Vagina (tissue), 2 donors: ENCODE measurements around the gene MCOLN2. TPM values are rescaled to one million over a fixed set of nuclear protein-coding genes. Genes with fewer than 3 reads are reported as not detected.

Experiments
- DNase-seq, 2 donors: peaks; one replicate each; pipeline ENCODE4 v3.0.0-alpha.2; 2017; ENCODE audit errors: extremely low spot score in 2 of 2
- H3K27ac ChIP-seq: fragments of 200-600 bp; sonication (generic); one replicate; pipeline ENCODE4 v1.5.1; 2019
- H3K27me3 ChIP-seq: fragments of 200-600 bp; sonication (generic); one replicate; pipeline ENCODE4 v1.5.1; 2019
- H3K36me3 ChIP-seq, 2 donors: fragments of 200-600 bp; sonication (generic); one replicate each; pipeline ENCODE4 v1.5.1; 2017 to 2019
- H3K4me1 ChIP-seq: fragments of 200-600 bp; sonication (generic); one replicate; pipeline ENCODE4 v1.5.1; 2019
- H3K4me3 ChIP-seq, 2 donors: fragments of 200-600 bp; sonication (generic); 1 replicate in 1 of 2; 2 replicates in 1 of 2; pipeline ENCODE4 v1.5.1; 2016 to 2019
- H3K9me3 ChIP-seq: fragments of 200-600 bp; sonication (generic); one replicate; pipeline ENCODE4 v1.5.1; 2019
- CTCF ChIP-seq, 3 experiments: fragments of 450-650 bp in 2 of 3; fragments of 200-600 bp in 1 of 3; sonication (generic) in 1 of 3; IDR thresholded peaks; one replicate each; pipeline ENCODE4 v1.5.1; 2017 to 2019; ENCODE audit warnings: antibody characterized with exemption in 3 of 3, mild to moderate bottlenecking in 2 of 3, moderate library complexity in 2 of 3
- POLR2A ChIP-seq, 2 donors: fragments of 450-650 bp; IDR thresholded peaks; one replicate each; pipeline ENCODE4 v1.6.1; 2017; ENCODE audit warnings: antibody characterized with exemption in 2 of 2, mild to moderate bottlenecking in 2 of 2, moderate library complexity in 2 of 2
- POLR2AphosphoS5 ChIP-seq, 2 donors: sonication (generic); formaldehyde crosslinking; IDR thresholded peaks; one replicate each; pipeline ENCODE4 v1.9.0; 2017; ENCODE audit warnings: antibody characterized with exemption in 2 of 2, mild to moderate bottlenecking in 2 of 2, low read depth in 1 of 2; ENCODE audit not compliant: insufficient read depth in 1 of 2
- intact Hi-C: fragments of 100-400 bp; cut with DNase I; formaldehyde crosslinking; loops from one replicate; pipeline ENCODE4 v1.15.1; 2023
- total RNA-seq: library from RNA; depleted of rRNA; stranded (reverse); fragments of >200 nt; gene quantifications from one replicate; pipeline ENCODE4 v1.2.3, GENCODE V29; 2016

Gene MCOLN2
- total RNA-seq, 1 donor from 2014 or later = 1.7 TPM

- Histone ChIP-seq H3K4me1 (no peaks in the 10 kb centered on the region), H3K27me3 (no peaks in the 10 kb centered on the region), H3K27ac (no peak overlapping the region), H3K36me3 (no peaks in the 10 kb centered on the region), H3K9me3 (no peaks in the 10 kb centered on the region), H3K4me3 (no peak overlapping the region)
- no peak for DNase-seq
- intact Hi-C loops = no loop called here
- TF ChIP-seq POLR2AphosphoS5 (IDR thresholded peaks at IDR 0.05; ENCODE audit: insufficient read depth in 1 of 2, low read depth in 1 of 2) (no peak), POLR2A (IDR thresholded peaks at IDR 0.05) (no peak), CTCF (IDR thresholded peaks at IDR 0.05) (no peak)
These were observed 40.8 kb downstream of the MCOLN2 start for GRCh38 chr1:84956097-84956496.

GRCh38 chr1:84949664-84950063 lies 47.2 kb downstream of the MCOLN2 start:
- no peaks in the 10 kb centered on the region for H3K9me3 ChIP-seq
- no peak overlapping the region for H3K27ac ChIP-seq
- H3K27me3 ChIP-seq = no peaks in the 10 kb centered on the region
- intact Hi-C loops = no loop called here
- DNase-seq = no peak
- H3K36me3 ChIP-seq = no peaks in the 10 kb centered on the region
- H3K4me3 ChIP-seq = no peak overlapping the region
- H3K4me1 ChIP-seq = peaks cover 14% of the 10 kb centered on the region
- TF ChIP-seq CTCF (IDR thresholded peaks at IDR 0.05) = no peak
- no peak for TF ChIP-seq POLR2A (IDR thresholded peaks at IDR 0.05)
- no peak for TF ChIP-seq POLR2AphosphoS5 (IDR thresholded peaks at IDR 0.05; ENCODE audit: insufficient read depth in 1 of 2, low read depth in 1 of 2)

- Histone ChIP-seq H3K4me3 (no peak overlapping the region), H3K9me3 (no peaks in the 10 kb centered on the region), H3K36me3 (no peaks in the 10 kb centered on the region), H3K27ac (no peak overlapping the region), H3K27me3 (no peaks in the 10 kb centered on the region), H3K4me1 (peaks cover 14% of the 10 kb centered on the region)
- TF ChIP-seq CTCF (IDR thresholded peaks at IDR 0.05) (no peak), POLR2AphosphoS5 (IDR thresholded peaks at IDR 0.05; ENCODE audit: insufficient read depth in 1 of 2, low read depth in 1 of 2) (no peak), POLR2A (IDR thresholded peaks at IDR 0.05) (no peak)
- intact Hi-C loops = no loop called here
- no peak for DNase-seq
These were observed 49.1 kb downstream of the MCOLN2 start for GRCh38 chr1:84947536-84948410.

GRCh38 chr1:84946631-84947030 lies 50.3 kb downstream of the MCOLN2 start:
- Histone ChIP-seq H3K4me3 (no peak overlapping the region), H3K27ac (no peak overlapping the region), H3K4me1 (peaks cover 14% of the 10 kb centered on the region), H3K9me3 (no peaks in the 10 kb centered on the region), H3K36me3 (no peaks in the 10 kb centered on the region), H3K27me3 (no peaks in the 10 kb centered on the region)
- TF ChIP-seq POLR2A (IDR thresholded peaks at IDR 0.05) (no peak), CTCF (IDR thresholded peaks at IDR 0.05) (no peak), POLR2AphosphoS5 (IDR thresholded peaks at IDR 0.05; ENCODE audit: insufficient read depth in 1 of 2, low read depth in 1 of 2) (no peak)
- intact Hi-C loops = no loop called here
- no peak for DNase-seq
